ENCODE measurements around the gene ATP6V1C2. TPM values are rescaled to one million over a fixed set of nuclear protein-coding genes. Genes with fewer than 3 reads are reported as not detected.

Gene ATP6V1C2
- total RNA-seq, 1 experiment from 2014 or later, result 2.0 TPM

- Histone ChIP-seq H3K9me3 (ENCODE audit: control insufficient read depth in 1 of 2, insufficient read depth in 1 of 2, low read depth in 1 of 2, low read length in 2 of 2) (no peaks in the 10 kb centered on the region), H3K79me2 (ENCODE audit: insufficient read depth, low read length) (peaks cover 43% of the 10 kb centered on the region), H3K36me3 (ENCODE audit: control insufficient read depth in 1 of 2, insufficient read depth in 2 of 2, low read length in 2 of 2) (peaks cover 68 to 74% of the 10 kb centered on the region in 2 experiments; a peak in 3 of 4 replicates), H2AFZ (ENCODE audit: low read depth, low read length, poor library complexity, severe bottlenecking) (no peak overlapping the region), H3K27ac (ENCODE audit: low read depth, low read length) (no peak overlapping the region), H3K9me2 (ENCODE audit: insufficient read depth) (no peaks in the 10 kb centered on the region), H3K9ac (ENCODE audit: low read length) (no peak overlapping the region), H3K4me3 (replicated peaks in 1 of 2; ENCODE audit: low read depth in 1 of 2, low read length in 2 of 2) (no peak overlapping the region), H3K27me3 (ENCODE audit: insufficient read depth, low read length) (no peaks in the 10 kb centered on the region), H3K4me2 (ENCODE audit: low read length) (no peak overlapping the region), H3K4me1 (ENCODE audit: control insufficient read depth in 1 of 2, insufficient read depth in 2 of 2, low read length in 2 of 2) (no peaks in the 10 kb centered on the region), H4K20me1 (ENCODE audit: insufficient read depth) (0 out of 2 replicates have a peak, but pooled peaks cover 4% of the 10 kb centered on the region)
- DNase-seq (ENCODE audit: low read depth, low spot score) (no peak), ATAC-seq (no peak)
- no peak for TF ChIP-seq EZH2 (IDR thresholded peaks at IDR 0.05)
- no peak for TF ChIP-seq POLR2AphosphoS5 (IDR thresholded peaks at IDR 0.05; ENCODE audit: low read depth, low read length)
- no peak for TF ChIP-seq MAX (IDR thresholded peaks at IDR 0.05)
- no peak for TF ChIP-seq REST (IDR thresholded peaks at IDR 0.05; ENCODE audit: low read depth)
- no peak for TF ChIP-seq TCF7L2 (IDR thresholded peaks at IDR 0.05; ENCODE audit: borderline replicate concordance, extremely low read depth, insufficient read depth, insufficient read length)
- no peak for TF ChIP-seq CBX3 (IDR thresholded peaks at IDR 0.05; ENCODE audit: low read depth)
- no peak for TF ChIP-seq EZH2phosphoT487 (IDR thresholded peaks at IDR 0.05; ENCODE audit: borderline replicate concordance)
- TF ChIP-seq SRF (IDR thresholded peaks at IDR 0.05; ENCODE audit: low read depth), result no peak
- TF ChIP-seq EGR1 (IDR thresholded peaks at IDR 0.05; ENCODE audit: low read depth), result no peak
- no peak for TF ChIP-seq JUND (IDR thresholded peaks at IDR 0.05)
- no peak for TF ChIP-seq ELF1 (IDR thresholded peaks at IDR 0.05; ENCODE audit: borderline replicate concordance, low read depth)
- no peak for TF ChIP-seq FOSL1 (IDR thresholded peaks at IDR 0.05; ENCODE audit: low read depth)
- TF ChIP-seq SP1 (IDR thresholded peaks at IDR 0.05; ENCODE audit: low read depth), result no peak
- TF ChIP-seq YY1 (IDR thresholded peaks at IDR 0.05; ENCODE audit: extremely low read depth, insufficient replicate concordance, low read depth, low read length), result no peak
- TF ChIP-seq ATF3 (IDR thresholded peaks at IDR 0.05), result no peak
- no peak for TF ChIP-seq ZNF274 (IDR thresholded peaks at IDR 0.05; ENCODE audit: low read depth, low read length)
- no peak for TF ChIP-seq ZFX (IDR thresholded peaks at IDR 0.05)
- no peak for TF ChIP-seq CTCF (IDR thresholded peaks at IDR 0.05 in 2 of 3, conservative IDR thresholded peaks at IDR 0.05 in 1 of 3; ENCODE audit: borderline replicate concordance in 1 of 3, insufficient read depth in 1 of 3, low read depth in 2 of 3, low read length in 2 of 3)
- CTCF ChIA-PET, result no interaction called here
- intact Hi-C loops (cut with micrococcal nuclease), result no loop called here
- POLR2A ChIA-PET, result no interaction called here
- BruUV-seq (replicated peaks), result no TSS peak
- RAD21 ChIA-PET (ENCODE audit: low non-redundant PET in 1 of 2, low total read pairs in 2 of 2, uncharacterized antibody in 2 of 2, unreplicated experiment in 2 of 2), result no interaction called here
These were observed 63.8 kb downstream of the ATP6V1C2 start for GRCh38 chr2:10785260-10785659.

Measured in HCT116 (cell line).